Gastroesophageal sphincter (tissue), 4 donors: ENCODE data around the gene EML1. TPM values are rescaled to one million over a fixed set of nuclear protein-coding genes. Genes with fewer than 3 reads are reported as not detected.

ENCODE experiments used
- ATAC-seq: fragments of 150-250 bp; one replicate; pipeline ENCODE4 v1.9.1; 2016; ENCODE audit warnings: mild to moderate bottlenecking, moderate library complexity
- H3K27ac ChIP-seq, 4 donors: fragments of 200-600 bp; sonication (generic) in 3 of 4; 1 replicate in 3 of 4; 2 replicates in 1 of 4; pipeline ENCODE4 v1.5.1; 2016 to 2019
- H3K27me3 ChIP-seq: fragments of 200-600 bp; sonication (generic); one replicate; pipeline ENCODE4 v1.5.1; 2019
- H3K36me3 ChIP-seq, 2 donors: fragments of 200-600 bp; sonication (generic); one replicate each; pipeline ENCODE4 v1.5.1; 2019; ENCODE audit warnings: control low read depth in 1 of 2
- H3K4me1 ChIP-seq, 3 donors: fragments of 200-600 bp; sonication (generic); 1 replicate in 2 of 3; 2 replicates in 1 of 3; pipeline ENCODE4 v1.5.1; 2016 to 2019; ENCODE audit warnings: control low read depth in 2 of 3
- H3K4me3 ChIP-seq, 2 donors: fragments of 200-600 bp; sonication (generic); one replicate each; pipeline ENCODE4 v1.5.1; 2019; ENCODE audit warnings: mild to moderate bottlenecking in 1 of 2, moderate library complexity in 1 of 2
- H3K9me3 ChIP-seq, 3 donors: fragments of 200-600 bp; sonication (generic); one replicate each; pipeline ENCODE4 v1.5.1; 2017 to 2019; ENCODE audit warnings: control low read depth in 2 of 3
- CTCF ChIP-seq, 4 experiments: fragments of 200-600 bp in 2 of 4; fragments of 450-650 bp in 2 of 4; sonication (generic) in 1 of 4; IDR thresholded peaks; one replicate each; pipeline ENCODE4 v1.5.1; 2017 to 2019; ENCODE audit warnings: antibody characterized with exemption in 4 of 4, mild to moderate bottlenecking in 2 of 4, moderate library complexity in 2 of 4
- EP300 ChIP-seq: sonication (generic); formaldehyde crosslinking; IDR thresholded peaks from one replicate; pipeline ENCODE4 v1.6.1; 2017; ENCODE audit warnings: antibody characterized with exemption, mild to moderate bottlenecking
- POLR2A ChIP-seq, 2 donors: fragments of 450-650 bp; IDR thresholded peaks; one replicate each; pipeline ENCODE4 v1.6.1; 2017; ENCODE audit warnings: antibody characterized with exemption in 2 of 2, mild to moderate bottlenecking in 2 of 2, moderate library complexity in 1 of 2
- POLR2AphosphoS5 ChIP-seq: sonication (generic); formaldehyde crosslinking; IDR thresholded peaks from one replicate; pipeline ENCODE4 v1.6.1; 2017; ENCODE audit warnings: antibody characterized with exemption
- WGBS, 2 donors: methylation state at CpG; one replicate each; pipeline ENCODE4 v1.1.5; 2018; ENCODE audit warnings: low coverage in 1 of 2; 5-methylcytosine and 5-hydroxymethylcytosine counted together
- total RNA-seq, 4 donors: library from RNA; depleted of rRNA; stranded (reverse); fragments of >200 nt; gene quantifications; one replicate each; pipeline ENCODE4 v1.1.0, GENCODE V29; 2016

EML1 gene
- total RNA-seq, 4 donors from 2014 or later, result 121 to 206 (median 136) TPM

- TF ChIP-seq CTCF (IDR thresholded peaks at IDR 0.05) (no peak), POLR2AphosphoS5 (no peak), POLR2A (IDR thresholded peaks at IDR 0.05) (no peak), EP300 (no peak)
- Histone ChIP-seq H3K4me1 (peaks cover 0 to 48% (median 0%) of the 10 kb centered on the region in 3 donors), H3K4me3 (no peak overlapping the region), H3K36me3 (no peaks in the 10 kb centered on the region), H3K27me3 (no peaks in the 10 kb centered on the region), H3K9me3 (no peaks in the 10 kb centered on the region), H3K27ac (no peak overlapping the region)
- WGBS, 2 donors, result 82 to 88% methylated on average over 8 of the region's 8 CpGs
- no peak for ATAC-seq
These were observed 46.5 kb downstream of the EML1 start for GRCh38 chr14:99839696-99840095.

- 87% methylated on average over 4 of the region's 6 CpGs for WGBS, 2 donors
- H3K4me1 ChIP-seq, result peaks cover 0 to 48% (median 0%) of the 10 kb centered on the region in 3 donors
- no peaks in the 10 kb centered on the region for H3K36me3 ChIP-seq
- H3K27ac ChIP-seq, result no peak overlapping the region
- no peaks in the 10 kb centered on the region for H3K9me3 ChIP-seq
- H3K4me3 ChIP-seq, result no peak overlapping the region
- H3K27me3 ChIP-seq, result no peaks in the 10 kb centered on the region
- TF ChIP-seq POLR2AphosphoS5 (no peak), EP300 (no peak), POLR2A (IDR thresholded peaks at IDR 0.05) (no peak), CTCF (IDR thresholded peaks at IDR 0.05) (no peak)
- no peak for ATAC-seq
These were observed 47.1 kb downstream of the EML1 start for GRCh38 chr14:99840265-99840664.

- no peak for ATAC-seq
- WGBS, 2 donors, result 57 to 80% methylated on average over 2 to 5 of the region's 5 CpGs
- Histone ChIP-seq H3K36me3 (no peaks in the 10 kb centered on the region), H3K27ac (no peak overlapping the region), H3K27me3 (no peaks in the 10 kb centered on the region), H3K9me3 (no peaks in the 10 kb centered on the region), H3K4me1 (peaks cover 0 to 48% (median 0%) of the 10 kb centered on the region in 3 donors), H3K4me3 (no peak overlapping the region)
- TF ChIP-seq EP300, result no peak
- no peak for TF ChIP-seq POLR2AphosphoS5
- TF ChIP-seq CTCF (IDR thresholded peaks at IDR 0.05), result no peak
- no peak for TF ChIP-seq POLR2A (IDR thresholded peaks at IDR 0.05)
These were observed 47.6 kb downstream of the EML1 start for GRCh38 chr14:99840774-99841305.

GRCh38 chr14:99841436-99842071 lies 48.3 kb downstream of the EML1 start:
- TF ChIP-seq EP300 (no peak), CTCF (IDR thresholded peaks at IDR 0.05) (no peak), POLR2A (IDR thresholded peaks at IDR 0.05) (no peak), POLR2AphosphoS5 (no peak)
- Histone ChIP-seq H3K36me3 (no peaks in the 10 kb centered on the region), H3K4me1 (peaks cover 0 to 48% (median 0%) of the 10 kb centered on the region in 3 donors), H3K9me3 (peaks cover 0 to 4% (median 0%) of the 10 kb centered on the region in 3 donors), H3K27ac (no peak overlapping the region), H3K4me3 (no peak overlapping the region), H3K27me3 (no peaks in the 10 kb centered on the region)
- ATAC-seq, result no peak
- 33 to 74% methylated on average over 2 to 6 of the region's 9 CpGs for WGBS, 2 donors

- Histone ChIP-seq H3K4me1 (peaks cover 0 to 48% (median 0%) of the 10 kb centered on the region in 3 donors), H3K9me3 (peaks cover 0 to 10% (median 0%) of the 10 kb centered on the region in 3 donors), H3K27ac (no peak overlapping the region), H3K27me3 (no peaks in the 10 kb centered on the region), H3K36me3 (no peaks in the 10 kb centered on the region), H3K4me3 (no peak overlapping the region)
- no peak for ATAC-seq
- TF ChIP-seq POLR2AphosphoS5 (no peak), CTCF (IDR thresholded peaks at IDR 0.05) (no peak), EP300 (no peak), POLR2A (IDR thresholded peaks at IDR 0.05) (no peak)
- WGBS, 2 donors, result 8 to 50% methylated on average over 1 of the region's 1 CpG
These were observed 48.9 kb downstream of the EML1 start for GRCh38 chr14:99842141-99842540.
